Panc1 (cell line): ENCODE results near the gene GON4L. TPM values are rescaled to one million over a fixed set of nuclear protein-coding genes. Genes with fewer than 3 reads are reported as not detected.
"Not testable (repeated sequence)": the region's sequence is repeated elsewhere in the genome, so short reads cannot be mapped to it uniquely, and the experiment has no call there.

Experiments
- ATAC-seq: fragments of 200-7000 bp; cut with Tn5 transposase; 2 replicates; pipeline ENCODE4 v1.9.1; 2020; ENCODE audit warnings: mild to moderate bottlenecking, moderate library complexity
- BruUV-seq: library from RNA; stranded (reverse); fragments of 400-500 nt; replicated peaks from 2 replicates; lab custom pipeline; 2021; lab: Mats Ljungman, UMichigan
- CTCF ChIA-PET: fragments of 300-600 bp; sonication (Branson Sonifier 250); formaldehyde crosslinking; loops from one replicate; lab custom pipeline; 2022; ENCODE audit warnings: antibody characterized with exemption; lab: Charles Lee
- POLR2A ChIA-PET: fragments of 300-600 bp; sonication (Branson Sonifier 250); formaldehyde crosslinking; loops from one replicate; lab custom pipeline; 2022; ENCODE audit warnings: antibody characterized with exemption; lab: Charles Lee
- DNase-seq: peaks from one replicate; pipeline ENCODE4 v3.0.0-alpha.2; 2010; ENCODE audit warnings: low read depth, low spot score
- H3K27ac ChIP-seq: 2 replicates; pipeline ENCODE4 v1.5.1; 2011; ENCODE audit warnings: mild to moderate bottlenecking, low read length, inconsistent platforms
- H3K27me3 ChIP-seq: fragments of 200-500 bp; sonication (Bioruptor generic); 2 replicates; pipeline ENCODE4 v1.6.0; 2014; ENCODE audit warnings: low read length, inconsistent platforms; ENCODE audit not compliant: control insufficient read depth, insufficient read depth
- H3K36me3 ChIP-seq: fragments of 200-500 bp; sonication (Bioruptor generic); 2 replicates; pipeline ENCODE4 v1.5.1; 2014; ENCODE audit warnings: inconsistent platforms, mild to moderate bottlenecking, low read length, moderate library complexity; ENCODE audit not compliant: control insufficient read depth, insufficient read depth
- H3K4me1 ChIP-seq: 2 replicates; pipeline ENCODE4 v1.5.1; 2011; ENCODE audit warnings: inconsistent platforms, mild to moderate bottlenecking, low read length, moderate library complexity; ENCODE audit not compliant: control insufficient read depth, insufficient read depth
- H3K4me3 ChIP-seq, 2 experiments: 2 replicates each; pipeline ENCODE4 v1.5.1; 2011 to 2012; ENCODE audit warnings: low read depth in 2 of 2, low read length in 2 of 2, mild to moderate bottlenecking in 2 of 2, inconsistent platforms in 1 of 2, moderate library complexity in 1 of 2
- H3K9me3 ChIP-seq: fragments of 200-500 bp; sonication (Bioruptor generic); 2 replicates; pipeline ENCODE4 v1.5.1; 2014; ENCODE audit warnings: low read depth, mild to moderate bottlenecking, inconsistent platforms, low read length, moderate library complexity; ENCODE audit not compliant: control insufficient read depth, insufficient read depth
- POLR2AphosphoS5 ChIP-seq: IDR thresholded peaks from 2 replicates; pipeline ENCODE4 v1.6.1; 2012; ENCODE audit warnings: mild to moderate bottlenecking, low read depth, low read length, moderate library complexity
- SIN3A ChIP-seq: IDR thresholded peaks from 2 replicates; pipeline ENCODE4 v1.6.1; 2012; ENCODE audit warnings: low read depth, mild to moderate bottlenecking, low read length, moderate library complexity, borderline replicate concordance; ENCODE audit not compliant: insufficient read depth
- TCF7L2 ChIP-seq: IDR thresholded peaks from 2 replicates; pipeline ENCODE4 v1.6.1; 2011; ENCODE audit warnings: mild to moderate bottlenecking, low read depth, low read length, inconsistent platforms
- in situ Hi-C: cut with HindIII; loops from 2 replicates; pipeline ENCODE4 v1.10.0; 2016; ENCODE audit warnings: low sequenced_read_pairs, low pct_unique_long_range_greater_than_20kb
- intact Hi-C: fragments of 100-400 bp; cut with micrococcal nuclease; formaldehyde crosslinking; loops from one replicate; pipeline ENCODE4 v1.10.0; 2022; ENCODE audit not compliant: unreplicated experiment
- total RNA-seq: library from RNA; stranded (reverse); gene quantifications from one replicate; pipeline ENCODE4 v1.2.1, GENCODE V29; 2021; ENCODE audit not compliant: unreplicated experiment
- TF ChIP-seq, protein P1 (sequence below), 2 experiments: IDR thresholded peaks; 2 replicates each; pipeline ENCODE4 v1.6.1; 2011 to 2012; ENCODE audit warnings: low read depth in 2 of 2, control low read depth in 1 of 2, low read length in 1 of 2, mild to moderate bottlenecking in 1 of 2, moderate library complexity in 1 of 2; ENCODE audit not compliant: insufficient read depth in 1 of 2
- TF ChIP-seq, protein P2 (sequence below): fragments of 450-650 bp; IDR thresholded peaks from 2 replicates; pipeline ENCODE4 v1.5.1; 2017; ENCODE audit warnings: mild to moderate bottlenecking

The GON4L gene
- total RNA-seq, 1 experiment from 2014 or later: 47.6 TPM

DNA sequence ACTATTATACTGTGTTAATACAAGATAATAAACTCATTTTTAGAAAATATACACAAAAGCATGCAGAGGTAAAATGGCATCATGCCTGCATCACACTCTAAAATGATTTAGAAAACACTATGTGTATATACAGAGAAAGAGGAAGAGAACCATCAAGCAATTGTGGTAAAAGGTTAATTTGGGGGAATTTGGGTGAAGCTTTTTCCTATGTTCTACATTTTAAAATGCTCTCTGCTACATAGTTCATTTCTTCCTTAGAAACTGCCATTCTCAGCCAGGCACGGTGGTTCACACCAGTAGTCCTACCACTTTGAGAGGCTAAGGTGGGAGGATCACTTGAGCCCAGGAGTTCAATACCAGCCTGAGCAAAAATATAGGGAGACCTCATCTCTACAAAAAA lies 44.1 kb downstream of the GON4L start:
- CTCF ChIA-PET: no interaction called here
- peaks cover 18% of the 10 kb centered on the region for H3K36me3 ChIP-seq

DNA sequence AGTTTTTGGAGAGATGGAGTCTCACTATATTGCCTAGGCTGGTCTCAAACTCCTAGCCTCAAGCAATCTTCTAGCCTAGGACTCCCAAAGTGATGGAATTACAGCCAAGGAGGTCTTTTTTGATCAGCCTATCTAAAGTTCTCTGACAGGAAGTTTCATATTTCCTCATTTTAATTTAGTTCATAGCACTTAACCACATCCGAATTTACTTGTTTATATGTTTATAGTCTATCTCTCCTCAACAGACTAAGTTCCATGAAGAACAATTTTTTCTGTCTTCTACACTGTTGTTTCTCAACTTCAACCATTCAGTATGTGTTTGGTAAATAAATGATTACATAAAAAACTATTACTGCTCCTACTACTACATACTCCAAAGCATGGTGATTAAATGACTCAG lies 47.9 kb downstream of the GON4L start:
- BruUV-seq: no TSS peak
- in situ Hi-C loops: no loop called here
- TF ChIP-seq, protein P1, sequence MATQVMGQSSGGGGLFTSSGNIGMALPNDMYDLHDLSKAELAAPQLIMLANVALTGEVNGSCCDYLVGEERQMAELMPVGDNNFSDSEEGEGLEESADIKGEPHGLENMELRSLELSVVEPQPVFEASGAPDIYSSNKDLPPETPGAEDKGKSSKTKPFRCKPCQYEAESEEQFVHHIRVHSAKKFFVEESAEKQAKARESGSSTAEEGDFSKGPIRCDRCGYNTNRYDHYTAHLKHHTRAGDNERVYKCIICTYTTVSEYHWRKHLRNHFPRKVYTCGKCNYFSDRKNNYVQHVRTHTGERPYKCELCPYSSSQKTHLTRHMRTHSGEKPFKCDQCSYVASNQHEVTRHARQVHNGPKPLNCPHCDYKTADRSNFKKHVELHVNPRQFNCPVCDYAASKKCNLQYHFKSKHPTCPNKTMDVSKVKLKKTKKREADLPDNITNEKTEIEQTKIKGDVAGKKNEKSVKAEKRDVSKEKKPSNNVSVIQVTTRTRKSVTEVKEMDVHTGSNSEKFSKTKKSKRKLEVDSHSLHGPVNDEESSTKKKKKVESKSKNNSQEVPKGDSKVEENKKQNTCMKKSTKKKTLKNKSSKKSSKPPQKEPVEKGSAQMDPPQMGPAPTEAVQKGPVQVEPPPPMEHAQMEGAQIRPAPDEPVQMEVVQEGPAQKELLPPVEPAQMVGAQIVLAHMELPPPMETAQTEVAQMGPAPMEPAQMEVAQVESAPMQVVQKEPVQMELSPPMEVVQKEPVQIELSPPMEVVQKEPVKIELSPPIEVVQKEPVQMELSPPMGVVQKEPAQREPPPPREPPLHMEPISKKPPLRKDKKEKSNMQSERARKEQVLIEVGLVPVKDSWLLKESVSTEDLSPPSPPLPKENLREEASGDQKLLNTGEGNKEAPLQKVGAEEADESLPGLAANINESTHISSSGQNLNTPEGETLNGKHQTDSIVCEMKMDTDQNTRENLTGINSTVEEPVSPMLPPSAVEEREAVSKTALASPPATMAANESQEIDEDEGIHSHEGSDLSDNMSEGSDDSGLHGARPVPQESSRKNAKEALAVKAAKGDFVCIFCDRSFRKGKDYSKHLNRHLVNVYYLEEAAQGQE (IDR thresholded peaks at IDR 0.05; ENCODE audit: insufficient read depth in 1 of 2, low read depth in 2 of 2, low read length in 1 of 2): no peak
- TF ChIP-seq TCF7L2 (no peak), POLR2AphosphoS5 (no peak), SIN3A (no peak)
- TF ChIP-seq, protein P2, sequence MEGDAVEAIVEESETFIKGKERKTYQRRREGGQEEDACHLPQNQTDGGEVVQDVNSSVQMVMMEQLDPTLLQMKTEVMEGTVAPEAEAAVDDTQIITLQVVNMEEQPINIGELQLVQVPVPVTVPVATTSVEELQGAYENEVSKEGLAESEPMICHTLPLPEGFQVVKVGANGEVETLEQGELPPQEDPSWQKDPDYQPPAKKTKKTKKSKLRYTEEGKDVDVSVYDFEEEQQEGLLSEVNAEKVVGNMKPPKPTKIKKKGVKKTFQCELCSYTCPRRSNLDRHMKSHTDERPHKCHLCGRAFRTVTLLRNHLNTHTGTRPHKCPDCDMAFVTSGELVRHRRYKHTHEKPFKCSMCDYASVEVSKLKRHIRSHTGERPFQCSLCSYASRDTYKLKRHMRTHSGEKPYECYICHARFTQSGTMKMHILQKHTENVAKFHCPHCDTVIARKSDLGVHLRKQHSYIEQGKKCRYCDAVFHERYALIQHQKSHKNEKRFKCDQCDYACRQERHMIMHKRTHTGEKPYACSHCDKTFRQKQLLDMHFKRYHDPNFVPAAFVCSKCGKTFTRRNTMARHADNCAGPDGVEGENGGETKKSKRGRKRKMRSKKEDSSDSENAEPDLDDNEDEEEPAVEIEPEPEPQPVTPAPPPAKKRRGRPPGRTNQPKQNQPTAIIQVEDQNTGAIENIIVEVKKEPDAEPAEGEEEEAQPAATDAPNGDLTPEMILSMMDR: no peak
- peaks cover 9% of the 10 kb centered on the region for H3K36me3 ChIP-seq
- no peak for ATAC-seq
- no peaks in the 10 kb centered on the region for H3K4me1 ChIP-seq
- no peaks in the 10 kb centered on the region for H3K9me3 ChIP-seq
- H3K27ac ChIP-seq: no peak overlapping the region
- intact Hi-C loops: no loop called here
- ChIA-PET CTCF (no interaction called here), POLR2A (no interaction called here)
- H3K4me3 ChIP-seq: no peak overlapping the region
- DNase-seq: no peak
- no peaks in the 10 kb centered on the region for H3K27me3 ChIP-seq

More for the DNA sequence above, 44.1 kb downstream of the GON4L start:
- Histone ChIP-seq H3K27me3 (no peaks in the 10 kb centered on the region), H3K27ac (no peak overlapping the region), H3K9me3 (no peaks in the 10 kb centered on the region), H3K4me3 (no peak overlapping the region), H3K4me1 (no peaks in the 10 kb centered on the region)
- intact Hi-C loops (no loop called here), in situ Hi-C loops (no loop called here)
- ATAC-seq (no peak), DNase-seq (no peak)
- POLR2A ChIA-PET: no interaction called here
- BruUV-seq: no TSS peak
- TF ChIP-seq POLR2AphosphoS5: no peak

DNA sequence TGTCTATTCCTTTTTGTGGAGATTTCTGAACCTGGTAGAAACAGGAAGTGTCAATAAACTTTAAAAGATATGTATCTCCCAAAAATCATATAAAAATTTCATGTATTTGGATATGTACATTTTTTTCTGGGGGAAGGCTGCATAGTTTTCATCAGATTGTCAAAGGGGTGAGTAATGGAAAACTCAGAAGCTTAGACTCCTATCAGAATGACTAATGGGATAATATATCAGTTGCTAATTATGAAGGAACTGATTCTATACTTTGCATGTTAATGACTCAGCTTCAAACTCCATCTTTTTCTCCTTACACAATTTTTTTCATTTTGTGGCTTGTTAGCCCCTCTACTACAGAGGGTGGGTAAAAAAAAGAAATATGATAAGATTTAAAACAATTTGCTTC lies 55.9 kb downstream of the GON4L start:
- TF ChIP-seq TCF7L2 (no peak), POLR2AphosphoS5 (no peak)
- intact Hi-C loops: no loop called here
- Histone ChIP-seq H3K27me3 (no peaks in the 10 kb centered on the region), H3K4me1 (no peaks in the 10 kb centered on the region), H3K4me3 (no peak overlapping the region), H3K36me3 (peaks cover 3% of the 10 kb centered on the region; the same call in 1 of the 2 replicates), H3K27ac (no peak overlapping the region), H3K9me3 (no peaks in the 10 kb centered on the region)
- DNase-seq: no peak
- in situ Hi-C loops: no loop called here
- ChIA-PET CTCF (no interaction called here), POLR2A (no interaction called here)
- ATAC-seq: no peak
- no TSS peak for BruUV-seq

DNA sequence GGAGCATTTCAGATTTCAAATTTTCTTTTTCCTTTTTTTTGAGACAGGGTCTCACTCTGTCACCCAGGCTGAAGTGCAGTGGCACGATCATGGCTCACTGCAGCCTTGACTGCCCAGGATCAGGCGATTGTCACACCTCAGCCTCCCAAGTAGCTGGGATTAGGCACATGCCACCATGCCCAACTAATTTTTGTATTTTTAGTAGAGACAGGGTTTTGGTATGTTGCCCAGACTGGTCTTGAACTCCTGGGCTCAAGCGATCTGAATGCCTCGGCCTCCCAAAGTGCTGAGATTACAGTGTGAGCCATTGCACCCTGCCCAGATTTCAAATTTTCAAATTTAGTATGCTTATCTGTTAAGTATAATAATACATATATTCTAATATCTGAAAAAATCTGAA lies 61.4 kb downstream of the GON4L start:
- DNase-seq, POLR2A ChIA-PET, ATAC-seq, CTCF ChIA-PET, intact Hi-C loops, BruUV-seq, H3K9me3 ChIP-seq, H3K27ac ChIP-seq, H3K4me1 ChIP-seq, H3K27me3 ChIP-seq, H3K4me3 ChIP-seq, in situ Hi-C loops: not testable (repeated sequence)
- peaks cover 11% of the 10 kb centered on the region for H3K36me3 ChIP-seq
